ENCODE results near the gene TTC21A. TPM values are rescaled to one million over a fixed set of nuclear protein-coding genes. Genes with fewer than 3 reads are reported as not detected.
"Not testable (repeated sequence)": the region's sequence is repeated elsewhere in the genome, so short reads cannot be mapped to it uniquely, and the experiment has no call there.

Gene TTC21A
- total and polyA plus RNA-seq, 2 donors from 2014 or later = 4.8 to 14.1 TPM

DNA sequence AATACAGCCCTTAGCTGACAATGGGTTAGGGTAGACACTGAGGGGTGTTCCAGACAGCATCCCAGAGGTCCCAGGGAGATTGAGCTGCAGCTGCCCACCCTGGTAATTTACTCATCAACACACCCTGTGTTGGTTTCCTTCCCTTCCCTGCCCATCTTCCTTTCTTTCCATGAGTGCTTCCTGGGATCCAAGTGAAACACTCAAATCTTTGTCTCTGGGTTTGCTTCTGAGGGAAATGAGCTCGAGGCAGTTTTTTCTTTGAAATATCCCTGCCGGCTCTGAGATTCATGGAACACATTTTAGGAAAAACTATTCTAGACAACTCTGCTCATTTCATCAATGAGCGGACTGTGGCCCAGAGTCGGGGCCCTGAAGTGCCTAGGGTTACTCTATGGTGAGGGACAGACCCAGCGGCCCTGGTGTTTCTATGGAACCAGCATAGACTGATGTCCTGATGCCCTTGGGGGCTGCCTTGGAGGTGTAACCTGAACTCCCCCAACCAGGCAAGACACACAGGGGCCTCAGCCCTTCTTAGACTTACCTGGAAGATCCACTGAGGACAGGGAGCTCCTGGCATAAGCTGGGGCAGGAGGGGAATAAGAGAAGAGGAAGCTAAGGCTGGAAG lies 60.8 kb downstream of the TTC21A start:
- Histone ChIP-seq H3K4me3 (ENCODE audit: low read length in 3 of 3) (no peak overlapping the region), H3K27ac (ENCODE audit: low read depth in 2 of 2, low read length in 2 of 2) (no peak overlapping the region), H3K36me3 (ENCODE audit: control insufficient read depth in 2 of 3, insufficient read depth in 3 of 3, low read length in 3 of 3) (no peaks in the 10 kb centered on the region), H3K9ac (ENCODE audit: low read length in 3 of 3) (no peak overlapping the region), H3K9me3 (ENCODE audit: control insufficient read depth in 2 of 3, insufficient read depth in 1 of 3, low read length in 3 of 3) (no peaks in the 10 kb centered on the region), H3K27me3 (ENCODE audit: control insufficient read depth, insufficient read depth, low read length) (no peaks in the 10 kb centered on the region), H3K4me1 (ENCODE audit: control insufficient read depth in 2 of 3, insufficient read depth in 2 of 3, low read depth in 1 of 3, low read length in 3 of 3) (no peaks in the 10 kb centered on the region)
- TF ChIP-seq CTCF (IDR thresholded peaks at IDR 0.05; ENCODE audit: borderline replicate concordance, extremely low read depth, insufficient read depth) = no peak
- peak in 1 of 5 donors; percentile 34 for DNase-seq
- FAIRE-seq = no peak
- intact Hi-C loops (cut with DNase I) = no loop called here

DNA sequence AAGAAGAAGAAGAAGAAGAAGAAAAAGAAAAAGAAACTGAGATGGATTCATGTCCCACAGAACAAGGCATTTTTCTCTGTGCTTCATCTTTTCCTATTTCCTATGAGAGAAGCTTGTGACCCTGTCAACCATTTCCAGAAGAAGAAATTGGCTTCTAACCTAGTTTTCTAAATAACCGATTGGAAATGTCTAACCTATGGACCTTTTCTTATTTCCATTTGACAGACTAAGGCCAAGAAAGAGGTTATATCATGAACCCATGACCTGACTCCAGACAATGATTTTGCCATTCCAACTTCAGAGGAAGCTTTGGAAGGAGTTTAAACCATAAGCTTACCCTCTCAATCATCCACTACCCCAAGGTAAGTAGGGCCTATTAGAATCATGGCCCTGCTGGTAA lies 62.2 kb downstream of the TTC21A start:
- Histone ChIP-seq H3K9me3 (ENCODE audit: control insufficient read depth in 2 of 3, insufficient read depth in 1 of 3, low read length in 3 of 3) (no peaks in the 10 kb centered on the region), H3K9ac (ENCODE audit: low read length in 3 of 3) (no peak overlapping the region), H3K27me3 (ENCODE audit: control insufficient read depth, insufficient read depth, low read length) (no peaks in the 10 kb centered on the region), H3K36me3 (ENCODE audit: control insufficient read depth in 2 of 3, insufficient read depth in 3 of 3, low read length in 3 of 3) (no peaks in the 10 kb centered on the region), H3K27ac (ENCODE audit: low read depth in 2 of 2, low read length in 2 of 2) (no peak overlapping the region), H3K4me3 (ENCODE audit: low read length in 3 of 3) (no peak overlapping the region), H3K4me1 (ENCODE audit: control insufficient read depth in 2 of 3, insufficient read depth in 2 of 3, low read depth in 1 of 3, low read length in 3 of 3) (no peaks in the 10 kb centered on the region)
- no peak for FAIRE-seq
- intact Hi-C loops (cut with DNase I) = no loop called here
- no peak for TF ChIP-seq CTCF (IDR thresholded peaks at IDR 0.05; ENCODE audit: borderline replicate concordance, extremely low read depth, insufficient read depth)
- no peak for DNase-seq

GRCh38 chr3:39170461-39170860 lies 63.0 kb downstream of the TTC21A start:
- FAIRE-seq = no peak
- no peak overlapping the region for H3K27ac ChIP-seq (ENCODE audit: low read depth in 2 of 2, low read length in 2 of 2)
- no peak for TF ChIP-seq CTCF (IDR thresholded peaks at IDR 0.05; ENCODE audit: borderline replicate concordance, extremely low read depth, insufficient read depth)
- no peaks in the 10 kb centered on the region for H3K36me3 ChIP-seq (ENCODE audit: control insufficient read depth in 2 of 3, insufficient read depth in 3 of 3, low read length in 3 of 3)
- H3K9me3 ChIP-seq (ENCODE audit: control insufficient read depth in 2 of 3, insufficient read depth in 1 of 3, low read length in 3 of 3) = no peaks in the 10 kb centered on the region
- no peak for DNase-seq
- H3K9ac ChIP-seq (ENCODE audit: low read length in 3 of 3) = no peak overlapping the region
- H3K27me3 ChIP-seq (ENCODE audit: control insufficient read depth, insufficient read depth, low read length) = no peaks in the 10 kb centered on the region
- no peak overlapping the region for H3K4me3 ChIP-seq (ENCODE audit: low read length in 3 of 3)
- intact Hi-C loops (cut with DNase I) = no loop called here
- no peaks in the 10 kb centered on the region for H3K4me1 ChIP-seq (ENCODE audit: control insufficient read depth in 2 of 3, insufficient read depth in 2 of 3, low read depth in 1 of 3, low read length in 3 of 3)

- H3K27me3 ChIP-seq (ENCODE audit: control insufficient read depth, insufficient read depth, low read length); H3K9me3 ChIP-seq (ENCODE audit: control insufficient read depth in 2 of 3, insufficient read depth in 1 of 3, low read length in 3 of 3); DNase-seq; H3K36me3 ChIP-seq (ENCODE audit: control insufficient read depth in 2 of 3, insufficient read depth in 3 of 3, low read length in 3 of 3); H3K9ac ChIP-seq (ENCODE audit: low read length in 3 of 3); H3K4me1 ChIP-seq (ENCODE audit: control insufficient read depth in 2 of 3, insufficient read depth in 2 of 3, low read depth in 1 of 3, low read length in 3 of 3); intact Hi-C loops (cut with DNase I); FAIRE-seq; H3K27ac ChIP-seq (ENCODE audit: low read depth in 2 of 2, low read length in 2 of 2); H3K4me3 ChIP-seq (ENCODE audit: low read length in 3 of 3): not testable (repeated sequence)
These were observed 63.4 kb downstream of the TTC21A start for GRCh38 chr3:39170877-39171276.

All from kidney (tissue), 14 donors.